ENCODE measurements around the gene CELF1. TPM values are rescaled to one million over a fixed set of nuclear protein-coding genes. Genes with fewer than 3 reads are reported as not detected.

The CELF1 gene
- total RNA-seq, 1 donor from 2014 or later, result 125 TPM

- DNase-seq (ENCODE audit: extremely low spot score, unreplicated experiment), result no peak
- H3K9me3 Mint-ChIP-seq, result no peaks in the 10 kb centered on the region
- no peaks in the 10 kb centered on the region for H3K36me3 Mint-ChIP-seq
- no peak for TF ChIP-seq CTCF (conservative IDR thresholded peaks at IDR 0.05)
- H3K27ac Mint-ChIP-seq, result no peak overlapping the region
- no peaks in the 10 kb centered on the region for H3K4me1 Mint-ChIP-seq (ENCODE audit: unreplicated experiment)
- no peak overlapping the region for H3K4me3 Mint-ChIP-seq
- H3K27me3 Mint-ChIP-seq, result no peaks in the 10 kb centered on the region
Observed at GRCh38 chr11:47437746-47438418, 115.0 kb downstream of the CELF1 start.

- no peak for DNase-seq (ENCODE audit: extremely low spot score, unreplicated experiment)
- Mint-ChIP-seq H3K27me3 (no peaks in the 10 kb centered on the region), H3K4me3 (no peak overlapping the region), H3K9me3 (no peaks in the 10 kb centered on the region), H3K27ac (no peak overlapping the region), H3K36me3 (no peaks in the 10 kb centered on the region), H3K4me1 (ENCODE audit: unreplicated experiment) (no peaks in the 10 kb centered on the region)
- TF ChIP-seq CTCF (conservative IDR thresholded peaks at IDR 0.05), result no peak
Observed at GRCh38 chr11:47437218-47437745, 115.7 kb downstream of the CELF1 start.

- Mint-ChIP-seq H3K27ac (no peak overlapping the region), H3K36me3 (no peaks in the 10 kb centered on the region), H3K9me3 (no peaks in the 10 kb centered on the region), H3K4me1 (ENCODE audit: unreplicated experiment) (no peaks in the 10 kb centered on the region), H3K4me3 (no peak overlapping the region), H3K27me3 (no peaks in the 10 kb centered on the region)
- no peak for TF ChIP-seq CTCF (conservative IDR thresholded peaks at IDR 0.05)
- no peak for DNase-seq (ENCODE audit: extremely low spot score, unreplicated experiment)
Observed at GRCh38 chr11:47436726-47437125, 116.2 kb downstream of the CELF1 start.

GRCh38 chr11:47435687-47436086 lies 117.2 kb downstream of the CELF1 start:
- Mint-ChIP-seq H3K4me3 (no peak overlapping the region), H3K27ac (no peak overlapping the region), H3K36me3 (no peaks in the 10 kb centered on the region), H3K9me3 (no peaks in the 10 kb centered on the region), H3K27me3 (no peaks in the 10 kb centered on the region), H3K4me1 (ENCODE audit: unreplicated experiment) (no peaks in the 10 kb centered on the region)
- no peak for TF ChIP-seq CTCF (conservative IDR thresholded peaks at IDR 0.05)
- no peak for DNase-seq (ENCODE audit: extremely low spot score, unreplicated experiment)

GRCh38 chr11:47434011-47434786 lies 118.7 kb downstream of the CELF1 start:
- no peak for DNase-seq (ENCODE audit: extremely low spot score, unreplicated experiment)
- Mint-ChIP-seq H3K9me3 (no peaks in the 10 kb centered on the region), H3K36me3 (no peaks in the 10 kb centered on the region), H3K4me3 (no peak overlapping the region), H3K27me3 (no peaks in the 10 kb centered on the region), H3K4me1 (ENCODE audit: unreplicated experiment) (no peaks in the 10 kb centered on the region), H3K27ac (no peak overlapping the region)
- TF ChIP-seq CTCF (conservative IDR thresholded peaks at IDR 0.05), result no peak
